Liver (tissue), 3 donors: ENCODE results near the gene CLDN15.

Experiments
- CTCF ChIP-seq: fragments of 150-350 bp; IDR thresholded peaks from 2 replicates; pipeline ENCODE4 v1.5.1; 2017; ENCODE audit warnings: improper control_type of control experiment, low read depth, low read length; ENCODE audit not compliant: missing input control
- EGR1 ChIP-seq, 2 donors: IDR thresholded peaks; 2 replicates each; pipeline ENCODE4 v1.6.1; 2016 to 2018; ENCODE audit warnings: antibody characterized with exemption in 2 of 2, low read depth in 2 of 2
- FOXA1 ChIP-seq: IDR thresholded peaks from 2 replicates; pipeline ENCODE4 v1.6.1; 2016; ENCODE audit warnings: antibody characterized with exemption
- TAF1 ChIP-seq: conservative IDR thresholded peaks from 2 replicates; pipeline ENCODE4 v1.6.1; 2016; ENCODE audit warnings: antibody characterized with exemption, mild to moderate bottlenecking
- donor health status: healthy.
- donor health status: healthy.

- no peak for TF ChIP-seq CTCF
- TF ChIP-seq TAF1, result no peak
- no peak for TF ChIP-seq EGR1 (IDR thresholded peaks at IDR 0.05; ENCODE audit: low read depth in 2 of 2)
- no peak for TF ChIP-seq FOXA1
Observed at GRCh38 chr7:101239951-101240220, 2.3 kb upstream of the CLDN15 start.
